Measurements from ENCODE around the gene CRELD2. TPM values are rescaled to one million over a fixed set of nuclear protein-coding genes. Genes with fewer than 3 reads are reported as not detected.

The CRELD2 gene
- total and polyA plus RNA-seq, 2 of the 8 experiments (the other 6 are each of a cell fraction or from before 2014, with no cell fraction given): 24.5 to 36.6 TPM

- Histone ChIP-seq H3K18ac (ENCODE audit: extremely low read depth, low read length) (no peak overlapping the region), H3K36me3 (ENCODE audit: control insufficient read depth in 2 of 4, insufficient read depth in 4 of 4, low read length in 3 of 4) (no peaks in the 10 kb centered on the region; a peak in 1 of 8 replicates), H3K4ac (replicated peaks; ENCODE audit: insufficient read length, low read depth, low read length) (no peak overlapping the region), H2BK120ac (replicated peaks; ENCODE audit: low read depth, low read length) (no peak overlapping the region), H3K4me1 (replicated peaks in 1 of 4; ENCODE audit: control insufficient read depth in 3 of 4, insufficient read depth in 4 of 4, low read length in 3 of 4) (0 out of 7 replicates have a peak, but pooled peaks cover 0 to 4% (median under 1%) of the 10 kb centered on the region in 4 experiments), H4K5ac (ENCODE audit: insufficient read length, low read depth, low read length) (no peak overlapping the region), H3K79me1 (ENCODE audit: low read depth, low read length) (peaks cover 6% of the 10 kb centered on the region), H2AK5ac (ENCODE audit: low read depth, low read length) (no peak overlapping the region), H3K23ac (ENCODE audit: insufficient read length) (no peak overlapping the region), H3K27me3 (replicated peaks in 1 of 4; ENCODE audit: control insufficient read depth in 3 of 4, extremely low read depth in 1 of 4, insufficient read depth in 3 of 4, low read length in 3 of 4) (peaks cover 5 to 18% (median 13%) of the 10 kb centered on the region in 4 experiments), H3K4me3 (ENCODE audit: extremely low read depth in 1 of 4, insufficient read depth in 2 of 4, low read depth in 3 of 4, low read length in 4 of 4) (no peak overlapping the region), H3K4me2 (ENCODE audit: insufficient read depth in 1 of 2, low read depth in 2 of 2, low read length in 2 of 2) (no peak overlapping the region), H3K27ac (ENCODE audit: low read depth, low read length) (no peak overlapping the region), H4K8ac (ENCODE audit: extremely low read depth, insufficient read depth, low read length) (no peak overlapping the region), H3K23me2 (ENCODE audit: low read depth, low read length) (peaks cover 18% of the 10 kb centered on the region), H3K79me2 (ENCODE audit: control insufficient read depth in 1 of 2, insufficient read depth in 2 of 2, low read length in 2 of 2) (no peaks in the 10 kb centered on the region), H2BK20ac (ENCODE audit: low read length) (no peak overlapping the region), H2BK12ac (ENCODE audit: low read depth, low read length) (no peak overlapping the region), H2AFZ (ENCODE audit: low read length) (no peak overlapping the region), H3K9ac (replicated peaks in 1 of 4; ENCODE audit: extremely low read depth in 1 of 4, low read depth in 3 of 4, low read length in 3 of 4) (no peak overlapping the region), H3K56ac (replicated peaks; ENCODE audit: insufficient read length, low read depth, low read length) (no peak overlapping the region), H3K9me3 (ENCODE audit: insufficient read depth in 2 of 2, low read depth in 1 of 2, low read length in 1 of 2) (no peaks in the 10 kb centered on the region), H2BK5ac (ENCODE audit: low read depth, low read length) (no peak overlapping the region), H2BK15ac (ENCODE audit: low read length) (no peak overlapping the region), H4K20me1 (replicated peaks in 1 of 2; ENCODE audit: control insufficient read depth in 1 of 2, insufficient read depth in 2 of 2, low read length in 2 of 2) (peaks cover 0 to 15% of the 10 kb centered on the region in 2 experiments), H4K91ac (replicated peaks; ENCODE audit: insufficient read length, low read length) (no peak overlapping the region), H3K14ac (ENCODE audit: insufficient read length) (no peak overlapping the region)
- no peak for TF ChIP-seq KDM5A (IDR thresholded peaks at IDR 0.05; ENCODE audit: low read length)
- no peak for TF ChIP-seq CHD1 (IDR thresholded peaks at IDR 0.05; ENCODE audit: low read depth, low read length)
- TF ChIP-seq KDM1A (IDR thresholded peaks at IDR 0.05; ENCODE audit: borderline replicate concordance, low read length): no peak
- TF ChIP-seq KDM4A (IDR thresholded peaks at IDR 0.05; ENCODE audit: low read depth, low read length, severe bottlenecking): no peak
- no peak for TF ChIP-seq POU5F1 (IDR thresholded peaks at IDR 0.05; ENCODE audit: low read depth, low read length)
- no peak for TF ChIP-seq YY1 (IDR thresholded peaks at IDR 0.05; ENCODE audit: low read depth, low read length)
- FAIRE-seq: no peak
- no peak for DNase-seq (ENCODE audit: low read depth in 1 of 2, low spot score in 2 of 2)
- POLR2A ChIA-PET (ENCODE audit: partially characterized antibody): interaction anchor here (0.9 to 1.0 kb wide), 2 partner anchors 8 to 9 kb away, joined by 3 to 4 read pairs; no protein-coding TSS in a partner anchor
- 87% methylated on average over 15 of the region's 15 CpGs; no CpG with 5 or more reads in 1 of the 2 experiments for WGBS, 2 experiments (ENCODE audit: extremely low coverage in 1 of 2, insufficient coverage in 1 of 2, insufficient read length in 1 of 2, insufficient replicate concordance in 2 of 2, low coverage in 1 of 2, low lambda C conversion rate in 2 of 2, missing lambda C conversion rate in 1 of 2)
- CTCF ChIA-PET (ENCODE audit: partially characterized antibody): interaction anchor here (0.7 to 1.8 kb wide), 7 partner anchors 9 to 46 kb away, joined by 3 to 13 read pairs (median 4); no protein-coding TSS in a partner anchor
Measured at GRCh38 chr22:49976439-49977175, 58.2 kb downstream of the CRELD2 start.
